Measurements from ENCODE around the gene DENND11.

GRCh38 chr7:141710301-141710700 is 8.3 kb upstream of the DENND11 start:
- 0 out of 2 replicates have a peak, but pooled peaks have one; percentile 24 for TF ChIP-seq CTCF (conservative IDR thresholded peaks at IDR 0.05; ENCODE audit: low read length)
- TF ChIP-seq EZH2phosphoT487 (IDR thresholded peaks at IDR 0.05; ENCODE audit: borderline replicate concordance, low read depth, low read length), result no peak
